ENCODE data around the gene EFNB2. TPM values are rescaled to one million over a fixed set of nuclear protein-coding genes. Genes with fewer than 3 reads are reported as not detected.

EFNB2 gene
- total RNA-seq, 1 donor from 2014 or later = 10.1 TPM

DNA sequence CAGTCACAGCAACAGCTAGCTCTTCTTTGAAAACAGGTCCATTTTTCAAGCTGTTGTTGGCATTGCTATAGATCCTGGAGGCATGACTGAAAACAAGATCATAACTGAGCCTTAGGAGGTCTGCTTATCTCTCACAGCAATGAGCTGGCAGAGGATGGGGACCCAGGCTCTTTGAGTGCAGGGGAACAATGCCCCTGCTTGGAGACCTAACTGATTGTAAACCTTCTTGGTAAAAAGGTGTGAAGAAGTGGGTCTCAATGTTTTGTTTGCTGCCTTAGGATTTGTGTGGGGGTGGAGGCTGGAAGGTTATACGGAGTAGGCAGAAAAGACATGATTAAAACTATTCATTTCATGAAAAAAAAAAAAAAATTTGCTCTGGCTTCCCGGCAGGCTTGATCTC lies 94.6 kb downstream of the EFNB2 start:
- H3K9me3 ChIP-seq (replicated peaks) = no peaks in the 10 kb centered on the region
- H3K4me3 ChIP-seq = no peak overlapping the region
- no peak overlapping the region for H3K27ac ChIP-seq (replicated peaks)
- DNase-seq = no peak
- TF ChIP-seq, protein P1, sequence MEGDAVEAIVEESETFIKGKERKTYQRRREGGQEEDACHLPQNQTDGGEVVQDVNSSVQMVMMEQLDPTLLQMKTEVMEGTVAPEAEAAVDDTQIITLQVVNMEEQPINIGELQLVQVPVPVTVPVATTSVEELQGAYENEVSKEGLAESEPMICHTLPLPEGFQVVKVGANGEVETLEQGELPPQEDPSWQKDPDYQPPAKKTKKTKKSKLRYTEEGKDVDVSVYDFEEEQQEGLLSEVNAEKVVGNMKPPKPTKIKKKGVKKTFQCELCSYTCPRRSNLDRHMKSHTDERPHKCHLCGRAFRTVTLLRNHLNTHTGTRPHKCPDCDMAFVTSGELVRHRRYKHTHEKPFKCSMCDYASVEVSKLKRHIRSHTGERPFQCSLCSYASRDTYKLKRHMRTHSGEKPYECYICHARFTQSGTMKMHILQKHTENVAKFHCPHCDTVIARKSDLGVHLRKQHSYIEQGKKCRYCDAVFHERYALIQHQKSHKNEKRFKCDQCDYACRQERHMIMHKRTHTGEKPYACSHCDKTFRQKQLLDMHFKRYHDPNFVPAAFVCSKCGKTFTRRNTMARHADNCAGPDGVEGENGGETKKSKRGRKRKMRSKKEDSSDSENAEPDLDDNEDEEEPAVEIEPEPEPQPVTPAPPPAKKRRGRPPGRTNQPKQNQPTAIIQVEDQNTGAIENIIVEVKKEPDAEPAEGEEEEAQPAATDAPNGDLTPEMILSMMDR (IDR thresholded peaks at IDR 0.05; ENCODE audit: borderline replicate concordance) = no peak
- peaks cover 10% of the 10 kb centered on the region for H3K27me3 ChIP-seq (ENCODE audit: low read depth)
- intact Hi-C loops (cut with micrococcal nuclease) = no loop called here
- no peaks in the 10 kb centered on the region for H3K36me3 ChIP-seq
- no peaks in the 10 kb centered on the region for H3K4me1 ChIP-seq

Other genes starting within 250 kb of the EFNB2 start
- gene ARGLU1, start 32.5 kb upstream of the EFNB2 start, total RNA-seq = 29.0 TPM